CD4-positive, alpha-beta memory T cell (primary cell): Measurements from ENCODE around the gene MROH7. TPM values are rescaled to one million over a fixed set of nuclear protein-coding genes. Genes with fewer than 3 reads are reported as not detected.

Experiments used
- CTCF ChIA-PET: fragments of 350-600 bp; sonication (Branson Sonifier 250); formaldehyde crosslinking; loops from one replicate; lab custom pipeline; 2021; ENCODE audit warnings: inconsistent platforms; ENCODE audit not compliant: partially characterized antibody; lab: Charles Lee
- POLR2A ChIA-PET: fragments of 350-600 bp; sonication (Branson Sonifier 250); formaldehyde crosslinking; loops from one replicate; lab custom pipeline; 2021; ENCODE audit not compliant: partially characterized antibody; lab: Charles Lee
- DNase-seq, 5 donors: peaks; one replicate each; pipeline versions ENCODE4 v3.0.0 to v3.0.0-alpha.2; 2020 to 2022; ENCODE audit warnings: mixed read lengths in 1 of 5
- H3K27ac ChIP-seq: one replicate; pipeline ENCODE4 v1.7.0; 2013; ENCODE audit warnings: low read depth, low read length
- H3K27me3 ChIP-seq: 2 replicates; pipeline ENCODE4 v1.7.0; 2013; ENCODE audit warnings: mild to moderate bottlenecking, low read length, moderate library complexity; ENCODE audit not compliant: insufficient read depth
- H3K36me3 ChIP-seq: 2 replicates; pipeline ENCODE4 v1.7.0; 2013; ENCODE audit warnings: mild to moderate bottlenecking, low read length, moderate library complexity; ENCODE audit not compliant: insufficient read depth
- H3K4me1 ChIP-seq: 2 replicates; pipeline ENCODE4 v1.7.0; 2013; ENCODE audit warnings: mild to moderate bottlenecking, low read length, moderate library complexity; ENCODE audit not compliant: insufficient read depth
- H3K4me3 ChIP-seq, 2 donors: one replicate each; pipeline ENCODE4 v1.7.0; 2013; ENCODE audit warnings: low read length in 2 of 2, mild to moderate bottlenecking in 1 of 2
- H3K9me3 ChIP-seq, 2 donors: one replicate each; pipeline ENCODE4 v1.7.0; 2013; ENCODE audit warnings: low read length in 2 of 2, control low read depth in 1 of 2; ENCODE audit not compliant: control insufficient read depth in 1 of 2
- H3K27ac Mint-ChIP-seq, 7 donors: one replicate each; pipeline ENCODE4 v1.8.0; 2020 to 2021; ENCODE audit warnings: mixed read lengths in 7 of 7, mild to moderate bottlenecking in 6 of 7, inconsistent platforms in 3 of 7, moderate library complexity in 3 of 7
- H3K27me3 Mint-ChIP-seq, 2 donors: one replicate each; pipeline ENCODE4 v1.8.0; 2020 to 2021; ENCODE audit warnings: mixed read lengths in 2 of 2
- H3K36me3 Mint-ChIP-seq, 2 donors: one replicate each; pipeline ENCODE4 v1.8.0; 2020 to 2021; ENCODE audit warnings: mixed read lengths in 2 of 2, inconsistent platforms in 1 of 2, mild to moderate bottlenecking in 1 of 2
- H3K4me1 Mint-ChIP-seq, 4 donors: one replicate each; pipeline ENCODE4 v1.8.0; 2020 to 2021; ENCODE audit warnings: mixed read lengths in 4 of 4, mild to moderate bottlenecking in 1 of 4
- H3K4me3 Mint-ChIP-seq, 8 donors: one replicate each; pipeline ENCODE4 v1.8.0; 2020 to 2021; ENCODE audit warnings: mixed read lengths in 8 of 8, mild to moderate bottlenecking in 7 of 8, moderate library complexity in 6 of 8, inconsistent platforms in 3 of 8
- H3K9me3 Mint-ChIP-seq, 8 donors: one replicate each; pipeline ENCODE4 v1.8.0; 2020 to 2021; ENCODE audit warnings: mixed read lengths in 8 of 8, mild to moderate bottlenecking in 5 of 8, inconsistent platforms in 3 of 8, moderate library complexity in 1 of 8
- intact Hi-C: fragments of 100-400 bp; cut with micrococcal nuclease; formaldehyde crosslinking; loops from one replicate; pipeline ENCODE4 v1.15.1; 2023
- polyA plus RNA-seq, 2 donors: library from polyadenylated mRNA; unstranded; fragments of 300-500 nt; fragmentation: Illumina TruSeq; gene quantifications; one replicate each; pipeline ENCODE4 v1.2.3, GENCODE V29; 2021
- total RNA-seq, 2 experiments: library from RNA; stranded (reverse); gene quantifications; one replicate each; pipeline ENCODE4 v1.2.3, GENCODE V29; 2021

Gene MROH7
- total and polyA plus RNA-seq, 4 experiments from 2014 or later: 0.22 to 0.38 TPM; not detected in 2

DNA sequence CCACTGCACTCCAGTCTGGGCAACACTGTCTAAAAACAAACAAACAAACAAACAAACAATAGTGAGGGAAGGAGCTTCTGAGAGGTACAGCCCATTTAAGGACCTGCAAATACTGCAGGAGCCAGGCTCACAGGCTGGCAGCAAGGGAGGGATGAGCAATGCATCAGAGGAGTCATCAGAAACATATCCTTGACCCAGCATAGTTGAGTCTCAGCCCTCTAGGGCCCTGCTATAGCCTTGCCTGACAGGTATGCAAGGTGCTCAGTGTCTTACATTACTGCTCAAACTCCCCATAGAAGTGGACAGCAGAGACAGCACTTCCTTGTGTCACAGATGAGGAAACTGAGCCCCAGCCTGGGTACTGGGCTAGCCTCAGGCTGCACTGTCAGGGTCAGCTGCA is 66.8 kb downstream of the MROH7 start:
- Mint-ChIP-seq H3K36me3 (no peaks in the 10 kb centered on the region), H3K27ac (no peak overlapping the region), H3K27me3 (peaks cover 13 to 18% of the 10 kb centered on the region in 2 donors), H3K4me1 (no peaks in the 10 kb centered on the region), H3K4me3 (no peak overlapping the region), H3K9me3 (peaks cover 0 to 1% (median 0%) of the 10 kb centered on the region in 8 donors)
- H3K27ac ChIP-seq: no peak overlapping the region
- intact Hi-C loops: no loop called here
- CTCF ChIA-PET: no interaction called here
- POLR2A ChIA-PET: interaction anchor here (1.0 kb wide), 1 partner anchor 14 kb away, joined by 3 read pairs; no protein-coding TSS in a partner anchor
- no peak for DNase-seq
- H3K4me3 ChIP-seq: no peak overlapping the region
- no peaks in the 10 kb centered on the region for H3K27me3 ChIP-seq
- no peaks in the 10 kb centered on the region for H3K4me1 ChIP-seq
- no peaks in the 10 kb centered on the region for H3K9me3 ChIP-seq
- no peaks in the 10 kb centered on the region for H3K36me3 ChIP-seq

GRCh38 chr1:54709547-54710292 is 68.1 kb downstream of the MROH7 start:
- Mint-ChIP-seq H3K4me3 (no peak overlapping the region), H3K9me3 (peaks cover 0 to 1% (median 0%) of the 10 kb centered on the region in 8 donors), H3K36me3 (no peaks in the 10 kb centered on the region), H3K27me3 (peaks cover 11 to 16% of the 10 kb centered on the region in 2 donors), H3K4me1 (peaks cover 0 to 5% (median 1%) of the 10 kb centered on the region in 4 donors), H3K27ac (no peak overlapping the region)
- H3K36me3 ChIP-seq: no peaks in the 10 kb centered on the region
- no peak overlapping the region for H3K27ac ChIP-seq
- intact Hi-C loops: no loop called here
- no peak for DNase-seq
- ChIA-PET CTCF (no interaction called here), POLR2A (no interaction called here)
- no peaks in the 10 kb centered on the region for H3K27me3 ChIP-seq
- no peaks in the 10 kb centered on the region for H3K9me3 ChIP-seq
- no peak overlapping the region for H3K4me3 ChIP-seq
- H3K4me1 ChIP-seq: no peaks in the 10 kb centered on the region

DNA sequence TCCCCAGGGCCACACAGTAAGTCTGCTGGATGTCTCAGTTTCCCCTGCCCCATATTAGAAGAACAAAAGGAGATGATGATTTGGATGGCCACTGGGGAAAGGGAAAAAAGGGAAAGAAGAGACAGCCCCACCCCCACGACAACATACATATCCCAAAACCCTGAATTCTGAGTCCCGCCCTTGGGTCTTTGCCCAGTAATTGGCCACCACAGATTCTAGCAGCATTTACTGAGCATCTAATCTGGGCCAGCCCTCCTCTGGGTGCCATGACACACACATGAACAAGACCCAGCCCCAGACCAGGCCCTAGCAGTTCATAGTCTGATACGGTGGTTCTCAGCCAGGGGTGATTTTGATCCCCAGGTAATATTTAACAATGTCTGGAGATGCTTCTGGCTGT is 68.8 kb downstream of the MROH7 start:
- no peak for DNase-seq
- Histone ChIP-seq H3K4me3 (no peak overlapping the region), H3K27ac (no peak overlapping the region), H3K4me1 (peaks cover 6% of the 10 kb centered on the region), H3K27me3 (no peaks in the 10 kb centered on the region), H3K36me3 (no peaks in the 10 kb centered on the region), H3K9me3 (no peaks in the 10 kb centered on the region)
- ChIA-PET CTCF (no interaction called here), POLR2A (no interaction called here)
- no peak overlapping the region for H3K27ac Mint-ChIP-seq
- H3K27me3 Mint-ChIP-seq: peaks cover 7 to 16% of the 10 kb centered on the region in 2 donors
- H3K36me3 Mint-ChIP-seq: no peaks in the 10 kb centered on the region
- H3K4me3 Mint-ChIP-seq: peak overlapping the region in 1 of 8 donors; percentile 21
- peaks cover 0 to 1% (median 0%) of the 10 kb centered on the region in 8 donors for H3K9me3 Mint-ChIP-seq
- intact Hi-C loops: no loop called here
- peaks cover 5 to 10% (median 7%) of the 10 kb centered on the region in 4 donors for H3K4me1 Mint-ChIP-seq

- H3K27ac ChIP-seq: no peak overlapping the region
- ChIA-PET POLR2A (no interaction called here), CTCF (no interaction called here)
- H3K27me3 ChIP-seq: no peaks in the 10 kb centered on the region
- no peak for DNase-seq
- H3K4me3 ChIP-seq: no peak overlapping the region
- H3K4me1 Mint-ChIP-seq: peaks cover 5 to 13% (median 9%) of the 10 kb centered on the region in 4 donors
- H3K36me3 Mint-ChIP-seq: no peaks in the 10 kb centered on the region
- H3K4me1 ChIP-seq: peaks cover 6% of the 10 kb centered on the region
- peak overlapping the region in 1 of 7 donors; percentile 9 for H3K27ac Mint-ChIP-seq
- H3K9me3 Mint-ChIP-seq: peaks cover 0 to 1% (median 0%) of the 10 kb centered on the region in 8 donors
- H3K9me3 ChIP-seq: no peaks in the 10 kb centered on the region
- no peaks in the 10 kb centered on the region for H3K36me3 ChIP-seq
- peak overlapping the region in 1 of 8 donors; percentile 12 for H3K4me3 Mint-ChIP-seq
- intact Hi-C loops: no loop called here
- H3K27me3 Mint-ChIP-seq: peaks cover 5 to 16% of the 10 kb centered on the region in 2 donors
Observed at GRCh38 chr1:54710841-54711240, 69.3 kb downstream of the MROH7 start.

- CTCF ChIA-PET: no interaction called here
- DNase-seq: no peak
- no peak overlapping the region for H3K4me3 ChIP-seq
- POLR2A ChIA-PET: no interaction called here
- no peaks in the 10 kb centered on the region for H3K9me3 ChIP-seq
- peaks cover 10 to 20% (median 15%) of the 10 kb centered on the region in 4 donors for H3K4me1 Mint-ChIP-seq
- H3K27ac Mint-ChIP-seq: no peak overlapping the region
- no peaks in the 10 kb centered on the region for H3K36me3 ChIP-seq
- H3K9me3 Mint-ChIP-seq: peaks cover 0 to 1% (median 0%) of the 10 kb centered on the region in 8 donors
- H3K4me1 ChIP-seq: peaks cover 11% of the 10 kb centered on the region
- intact Hi-C loops: no loop called here
- no peaks in the 10 kb centered on the region for H3K27me3 ChIP-seq
- H3K36me3 Mint-ChIP-seq: peaks cover 0 to 6% of the 10 kb centered on the region in 2 donors
- H3K4me3 Mint-ChIP-seq: no peak overlapping the region
- peaks cover 5 to 16% of the 10 kb centered on the region in 2 donors for H3K27me3 Mint-ChIP-seq
- no peak overlapping the region for H3K27ac ChIP-seq
Observed at GRCh38 chr1:54711536-54711935, 70.0 kb downstream of the MROH7 start.

DNA sequence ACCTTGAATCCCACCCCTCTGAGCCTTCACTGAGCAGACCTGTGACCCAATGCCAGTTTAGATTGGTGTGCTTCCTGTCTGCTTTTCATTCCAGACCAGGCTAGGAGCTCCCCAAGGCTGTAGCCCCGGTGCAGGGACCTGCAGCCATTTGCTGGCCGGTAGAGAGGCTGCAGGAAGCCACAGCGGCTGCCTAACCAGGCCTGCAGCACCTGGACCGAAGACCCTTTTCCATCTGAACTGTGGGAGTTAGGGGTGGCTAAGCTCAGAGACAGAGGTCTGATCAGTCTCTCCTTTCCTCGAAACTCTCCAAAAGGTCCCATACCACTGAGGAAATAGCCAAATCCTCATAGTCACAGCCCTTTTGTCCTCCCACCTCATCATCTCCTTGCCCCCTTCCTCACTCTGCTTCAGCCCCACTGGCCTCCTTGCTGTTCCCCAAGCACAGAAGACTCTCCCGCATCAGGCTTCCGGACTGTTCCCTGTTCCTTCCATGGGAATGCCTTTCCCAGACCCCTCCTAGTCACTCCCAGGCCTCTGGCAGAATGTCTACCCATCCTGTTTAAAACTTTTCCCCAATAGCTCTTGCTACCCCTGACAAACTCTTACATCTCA is 73.4 kb downstream of the MROH7 start:
- Histone ChIP-seq H3K36me3 (peaks cover 5% of the 10 kb centered on the region), H3K9me3 (no peaks in the 10 kb centered on the region), H3K27me3 (no peaks in the 10 kb centered on the region), H3K4me1 (peaks cover 17% of the 10 kb centered on the region), H3K27ac (peak overlapping the region; percentile 78), H3K4me3 (peak overlapping the region; percentile 76 to 96)
- H3K4me3 Mint-ChIP-seq: peak overlapping the region; percentile 78 to 93 (median 91)
- peak overlapping the region; percentile 47 to 98 (median 94) for H3K27ac Mint-ChIP-seq
- CTCF ChIA-PET: interaction anchor here (0.8 to 2.2 kb wide), 4 partner anchors 12 to 661 kb away, joined by 3 to 6 read pairs (median 3); partner anchors contain the start of genes TCEANC2 and TTC22
- H3K36me3 Mint-ChIP-seq: peaks cover 13 to 23% of the 10 kb centered on the region in 2 donors
- peaks cover 22 to 38% (median 31%) of the 10 kb centered on the region in 4 donors for H3K4me1 Mint-ChIP-seq
- no peak for DNase-seq
- H3K9me3 Mint-ChIP-seq: peaks cover 0 to 1% (median 0%) of the 10 kb centered on the region in 8 donors
- intact Hi-C loops: loop anchor here (1.0 to 5.0 kb wide), 4 partner anchors 49 to 877 kb away; partner anchors contain the start of genes NDC1, PARS2 and TTC22
- POLR2A ChIA-PET: interaction anchor here (0.6 to 2.6 kb wide), 6 partner anchors 49 to 1520 kb away, joined by 3 to 18 read pairs (median 6); partner anchors contain the start of genes IFT25, PARS2, TCEANC2 and TMEM59
- no peaks in the 10 kb centered on the region for H3K27me3 Mint-ChIP-seq
